IMR-90 (cell line): ENCODE measurements around the gene RAB28. TPM values are rescaled to one million over a fixed set of nuclear protein-coding genes. Genes with fewer than 3 reads are reported as not detected.

Source experiments
- ATAC-seq: fragments of 200-7000 bp; cut with Tn5 transposase; 2 replicates; pipeline ENCODE4 v1.9.1; 2020; ENCODE audit warnings: low read depth, mild to moderate bottlenecking, moderate library complexity
- BruUV-seq: library from RNA; stranded (reverse); fragments of 400-500 nt; replicated peaks from 2 replicates; lab custom pipeline; 2021; lab: Mats Ljungman, UMichigan
- CTCF ChIA-PET: fragments of 300-600 bp; formaldehyde crosslinking; extraction: SDS; loops from one replicate; lab custom pipeline; 2021; ENCODE audit warnings: antibody characterized with exemption; lab: Yijun Ruan, JAX
- POLR2A ChIA-PET: fragments of 300-600 bp; sonication (Branson Sonifier 250); formaldehyde crosslinking; loops from one replicate; lab custom pipeline; 2022; ENCODE audit warnings: antibody characterized with exemption; ENCODE audit not compliant: unreplicated experiment; lab: Charles Lee
- DNase-seq: peaks from one replicate; pipeline ENCODE4 v3.0.0; 2013
- H2AFZ ChIP-seq: replicated peaks from 2 replicates; pipeline ENCODE3; 2013; ENCODE audit warnings: low read length, mild to moderate bottlenecking; ENCODE audit not compliant: poor library complexity
- H2AK5ac ChIP-seq: 2 replicates; pipeline ENCODE4 v1.6.1; 2013; ENCODE audit warnings: low read depth, low read length, inconsistent platforms
- H2AK9ac ChIP-seq: replicated peaks from 2 replicates; pipeline ENCODE3; 2013; ENCODE audit warnings: mild to moderate bottlenecking, low read depth, low read length, moderate library complexity; ENCODE audit not compliant: poor library complexity
- H2BK120ac ChIP-seq: 2 replicates; pipeline ENCODE4 v1.6.1; 2013; ENCODE audit warnings: low read depth, low read length, inconsistent platforms
- H2BK15ac ChIP-seq: 3 replicates; pipeline ENCODE4 v1.6.1; 2013; ENCODE audit warnings: low read depth, low read length, inconsistent platforms
- H2BK20ac ChIP-seq: 2 replicates; pipeline ENCODE4 v1.6.1; 2013; ENCODE audit warnings: low read depth, mild to moderate bottlenecking, inconsistent platforms, low read length, moderate library complexity
- H2BK5ac ChIP-seq: 2 replicates; pipeline ENCODE4 v1.6.1; 2013; ENCODE audit warnings: mild to moderate bottlenecking, low read depth, low read length, inconsistent platforms; ENCODE audit not compliant: poor library complexity, severe bottlenecking
- H3K14ac ChIP-seq: replicated peaks from 2 replicates; pipeline ENCODE4 v1.6.1; 2013; ENCODE audit warnings: low read depth, low read length, inconsistent platforms
- H3K18ac ChIP-seq: 2 replicates; pipeline ENCODE4 v1.6.1; 2013; ENCODE audit warnings: low read depth, low read length, control low read depth
- H3K23ac ChIP-seq: 2 replicates; pipeline ENCODE4 v1.6.1; 2013; ENCODE audit warnings: low read depth, low read length, inconsistent platforms
- H3K27ac ChIP-seq: 2 replicates; pipeline ENCODE4 v1.5.1; 2013; ENCODE audit warnings: mild to moderate bottlenecking, control low read depth, low read length; ENCODE audit not compliant: insufficient read depth
- H3K27me3 ChIP-seq: 2 replicates; pipeline ENCODE4 v1.6.1; 2013; ENCODE audit warnings: low read length; ENCODE audit not compliant: control insufficient read depth, insufficient read depth
- H3K36me3 ChIP-seq: 2 replicates; pipeline ENCODE4 v1.6.1; 2013; ENCODE audit warnings: low read length, mixed read lengths; ENCODE audit not compliant: control insufficient read depth, insufficient read depth
- H3K4ac ChIP-seq: 2 replicates; pipeline ENCODE4 v1.6.1; 2013; ENCODE audit warnings: low read depth, low read length, inconsistent platforms
- H3K4me1 ChIP-seq: 2 replicates; pipeline ENCODE4 v1.6.1; 2013; ENCODE audit warnings: low read length, mixed read lengths; ENCODE audit not compliant: control insufficient read depth, insufficient read depth
- H3K4me2 ChIP-seq: 2 replicates; pipeline ENCODE4 v1.6.1; 2013; ENCODE audit warnings: low read depth, mild to moderate bottlenecking, control low read depth, low read length, moderate library complexity
- H3K4me3 ChIP-seq: 2 replicates; pipeline ENCODE4 v1.5.1; 2013; ENCODE audit warnings: low read depth, mild to moderate bottlenecking, control low read depth, low read length, moderate library complexity; ENCODE audit not compliant: insufficient read depth
- H3K56ac ChIP-seq: 2 replicates; pipeline ENCODE4 v1.6.1; 2013; ENCODE audit warnings: low read length, inconsistent platforms; ENCODE audit not compliant: insufficient read depth; ENCODE audit errors: extremely low read depth
- H3K79me1 ChIP-seq, 2 experiments: 2 replicates each; pipeline ENCODE4 v1.6.1; 2013; ENCODE audit warnings: low read length in 2 of 2, inconsistent platforms in 1 of 2, low read depth in 1 of 2
- H3K9ac ChIP-seq: 2 replicates; pipeline ENCODE4 v1.6.1; 2013; ENCODE audit warnings: low read depth, low read length, control low read depth
- H3K9me1 ChIP-seq: 2 replicates; pipeline ENCODE4 v1.6.1; 2013; ENCODE audit warnings: low read length, inconsistent platforms; ENCODE audit not compliant: insufficient read depth
- H3K9me3 ChIP-seq: 2 replicates; pipeline ENCODE4 v1.6.1; 2013; ENCODE audit warnings: low read length; ENCODE audit not compliant: control insufficient read depth, insufficient read depth
- H4K20me1 ChIP-seq: 2 replicates; pipeline ENCODE4 v1.6.1; 2013; ENCODE audit warnings: low read length, inconsistent platforms; ENCODE audit not compliant: insufficient read depth
- H4K5ac ChIP-seq: 2 replicates; pipeline ENCODE4 v1.6.1; 2013; ENCODE audit warnings: mild to moderate bottlenecking, low read depth, low read length, control low read depth
- H4K8ac ChIP-seq, 2 experiments: 2 replicates each; pipeline ENCODE4 v1.6.1; 2013; ENCODE audit warnings: low read depth in 2 of 2, low read length in 2 of 2, control low read depth in 1 of 2, inconsistent platforms in 1 of 2
- H4K91ac ChIP-seq: 2 replicates; pipeline ENCODE4 v1.6.1; 2013; ENCODE audit warnings: low read depth, low read length, inconsistent platforms; ENCODE audit not compliant: insufficient read depth
- BHLHE40 ChIP-seq: fragments of 150-350 bp; IDR thresholded peaks from 2 replicates; pipeline ENCODE4 v1.6.1; 2016; ENCODE audit warnings: mild to moderate bottlenecking, low read depth, low read length
- CHD1 ChIP-seq: IDR thresholded peaks from 2 replicates; pipeline ENCODE4 v1.6.1; 2012; ENCODE audit warnings: low read depth, low read length, improper control_type of control experiment
- MAZ ChIP-seq: IDR thresholded peaks from 2 replicates; pipeline ENCODE4 v1.6.1; 2012; ENCODE audit warnings: low read depth, mild to moderate bottlenecking, low read length, improper control_type of control experiment, moderate library complexity, borderline replicate concordance
- NFE2L2 ChIP-seq: fragments of 150-350 bp; IDR thresholded peaks from 2 replicates; pipeline ENCODE4 v1.6.1; 2016; ENCODE audit warnings: low read depth, mild to moderate bottlenecking, low read length
- SMC3 ChIP-seq: fragments of 150-350 bp; IDR thresholded peaks from 2 replicates; pipeline ENCODE4 v1.6.1; 2016; ENCODE audit warnings: low read depth, mild to moderate bottlenecking, antibody characterized with exemption, low read length, moderate library complexity
- WGBS, 2 experiments: methylation state at CpG; one replicate each; pipeline versions ENCODE4 v1.1.5 to v1.1.7; 2013; ENCODE audit warnings: missing lambda C conversion rate in 2 of 2; ENCODE audit not compliant: insufficient read length in 1 of 2; ENCODE audit errors: extremely low coverage in 2 of 2; 5-methylcytosine and 5-hydroxymethylcytosine counted together
- dilution Hi-C: fragments of 300-500 bp; cut with HindIII; formaldehyde crosslinking; loops from one replicate; pipeline ENCODE4 v1.14.3; 2018; ENCODE audit warnings: low sequenced_read_pairs; ENCODE audit not compliant: unreplicated experiment
- in situ Hi-C: fragments of 300-500 bp; cut with MboI; formaldehyde crosslinking; loops from 3 replicates; pipeline ENCODE4 v1.14.3; 2019; ENCODE audit warnings: low sequenced_read_pairs, inconsistent platforms, mixed read lengths
- intact Hi-C: fragments of 100-400 bp; cut with micrococcal nuclease; formaldehyde crosslinking; loops from 2 replicates; pipeline ENCODE4 v1.10.0; 2022
- polyA plus RNA-seq, 3 experiments: library from polyadenylated mRNA; depleted of rRNA; stranded (reverse); fragments of >200 nt; gene quantifications; 2 replicates each; pipeline ENCODE4 v1.2.3, GENCODE V29; 2012; ENCODE audit warnings: low replicate concordance in 1 of 3
- total RNA-seq: library from RNA; depleted of rRNA; stranded (reverse); fragments of >200 nt; gene quantifications from 2 replicates; pipeline ENCODE4 v1.2.3, GENCODE V29; 2012
- TF ChIP-seq, protein P1 (sequence below): fragments of 150-350 bp; IDR thresholded peaks from 2 replicates; pipeline ENCODE4 v1.6.1; 2016; ENCODE audit warnings: low read depth, mild to moderate bottlenecking, low read length, moderate library complexity, borderline replicate concordance
- TF ChIP-seq, protein P2 (sequence below): fragments of 150-350 bp; IDR thresholded peaks from 2 replicates; pipeline ENCODE4 v1.6.1; 2017; ENCODE audit warnings: mild to moderate bottlenecking, antibody characterized with exemption, low read length, low read depth

Gene RAB28
- total and polyA plus RNA-seq, 2 of the 4 experiments (the other 2 are of a cell fraction) = 7.5 to 10.8 TPM

DNA sequence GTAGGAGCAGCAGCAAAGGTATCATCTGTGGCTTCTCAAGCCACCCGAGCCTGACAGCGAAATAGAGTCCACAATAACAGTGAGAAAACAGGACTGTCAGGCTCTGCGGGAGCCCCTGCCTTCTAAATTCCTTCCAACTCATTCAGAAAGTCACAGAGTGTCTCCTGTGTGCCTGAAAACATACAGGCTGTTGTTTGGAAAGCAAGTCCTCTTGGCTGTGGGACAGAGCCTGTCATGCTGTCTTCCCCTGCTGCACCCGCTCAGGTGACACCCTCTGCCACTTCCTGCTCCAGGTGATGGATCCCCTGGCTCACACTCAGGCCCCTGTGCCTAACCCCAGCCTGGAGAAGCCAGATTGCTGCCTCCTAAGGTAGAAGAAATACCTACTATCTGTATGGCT, 152.3 kb downstream of the RAB28 start:
- no peak overlapping the region for H3K14ac ChIP-seq
- no peak overlapping the region for H3K4me2 ChIP-seq
- H4K8ac ChIP-seq = no peak overlapping the region
- H2AK5ac ChIP-seq = no peak overlapping the region
- H3K36me3 ChIP-seq = no peaks in the 10 kb centered on the region
- no peaks in the 10 kb centered on the region for H4K20me1 ChIP-seq
- H3K79me1 ChIP-seq = no peaks in the 10 kb centered on the region
- no peak overlapping the region for H3K4ac ChIP-seq
- no peak overlapping the region for H3K56ac ChIP-seq
- ATAC-seq (no peak), DNase-seq (no peak)
- no peaks in the 10 kb centered on the region for H3K27me3 ChIP-seq
- H2AK9ac ChIP-seq = no peak overlapping the region
- no peaks in the 10 kb centered on the region for H3K9me3 ChIP-seq
- BruUV-seq = no TSS peak
- H2BK20ac ChIP-seq = no peak overlapping the region
- H2BK5ac ChIP-seq = no peak overlapping the region
- H2AFZ ChIP-seq = no peak overlapping the region
- H3K18ac ChIP-seq = no peak overlapping the region
- dilution Hi-C loops (no loop called here), in situ Hi-C loops (no loop called here), intact Hi-C loops (no loop called here)
- H3K4me3 ChIP-seq = no peak overlapping the region
- POLR2A ChIA-PET = no interaction called here
- no peak overlapping the region for H2BK120ac ChIP-seq
- H2BK15ac ChIP-seq = no peak overlapping the region
- TF ChIP-seq MAZ = no peak
- no peak for TF ChIP-seq NFE2L2
- TF ChIP-seq BHLHE40 = no peak
- no peak for TF ChIP-seq CHD1
- TF ChIP-seq, protein P1, sequence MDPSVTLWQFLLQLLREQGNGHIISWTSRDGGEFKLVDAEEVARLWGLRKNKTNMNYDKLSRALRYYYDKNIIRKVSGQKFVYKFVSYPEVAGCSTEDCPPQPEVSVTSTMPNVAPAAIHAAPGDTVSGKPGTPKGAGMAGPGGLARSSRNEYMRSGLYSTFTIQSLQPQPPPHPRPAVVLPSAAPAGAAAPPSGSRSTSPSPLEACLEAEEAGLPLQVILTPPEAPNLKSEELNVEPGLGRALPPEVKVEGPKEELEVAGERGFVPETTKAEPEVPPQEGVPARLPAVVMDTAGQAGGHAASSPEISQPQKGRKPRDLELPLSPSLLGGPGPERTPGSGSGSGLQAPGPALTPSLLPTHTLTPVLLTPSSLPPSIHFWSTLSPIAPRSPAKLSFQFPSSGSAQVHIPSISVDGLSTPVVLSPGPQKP = no peak
- TF ChIP-seq, protein P2, sequence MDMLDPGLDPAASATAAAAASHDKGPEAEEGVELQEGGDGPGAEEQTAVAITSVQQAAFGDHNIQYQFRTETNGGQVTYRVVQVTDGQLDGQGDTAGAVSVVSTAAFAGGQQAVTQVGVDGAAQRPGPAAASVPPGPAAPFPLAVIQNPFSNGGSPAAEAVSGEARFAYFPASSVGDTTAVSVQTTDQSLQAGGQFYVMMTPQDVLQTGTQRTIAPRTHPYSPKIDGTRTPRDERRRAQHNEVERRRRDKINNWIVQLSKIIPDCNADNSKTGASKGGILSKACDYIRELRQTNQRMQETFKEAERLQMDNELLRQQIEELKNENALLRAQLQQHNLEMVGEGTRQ = no peak
- TF ChIP-seq SMC3 = no peak
- H3K27ac ChIP-seq = no peak overlapping the region
- no peak overlapping the region for H4K5ac ChIP-seq
- H3K23ac ChIP-seq = no peak overlapping the region
- WGBS, 2 experiments = no CpG with 5 or more reads among the region's 4 CpGs
- H3K4me1 ChIP-seq = peaks cover 2% of the 10 kb centered on the region; the same call in 1 of the 2 replicates
- CTCF ChIA-PET = no interaction called here
- no peaks in the 10 kb centered on the region for H3K9me1 ChIP-seq
- no peak overlapping the region for H4K91ac ChIP-seq
- no peak overlapping the region for H3K9ac ChIP-seq
